ENCODE results near the gene JAML. TPM values are rescaled to one million over a fixed set of nuclear protein-coding genes. Genes with fewer than 3 reads are reported as not detected.

JAML gene
- total RNA-seq, 2 donors from 2014 or later: 2.3 to 8.5 TPM

GRCh38 chr11:118146554-118146953 is 78.3 kb downstream of the JAML start:
- WGBS: 88% methylated on average over 6 of the region's 6 CpGs
- Histone ChIP-seq H3K27ac (no peak overlapping the region), H3K36me3 (no peaks in the 10 kb centered on the region), H3K27me3 (replicated peaks; ENCODE audit: insufficient read depth) (no peaks in the 10 kb centered on the region), H3K4me3 (no peak overlapping the region), H3K4me1 (replicated peaks) (no peaks in the 10 kb centered on the region), H3K9me3 (no peaks in the 10 kb centered on the region)
- intact Hi-C loops (cut with DNase I): loop anchor here (5.0 kb wide), 1 partner anchor 206 kb away; no protein-coding TSS in a partner anchor
- TF ChIP-seq POLR2A (IDR thresholded peaks at IDR 0.05): no peak
- TF ChIP-seq POLR2AphosphoS5 (IDR thresholded peaks at IDR 0.05): no peak
- TF ChIP-seq, protein P1, sequence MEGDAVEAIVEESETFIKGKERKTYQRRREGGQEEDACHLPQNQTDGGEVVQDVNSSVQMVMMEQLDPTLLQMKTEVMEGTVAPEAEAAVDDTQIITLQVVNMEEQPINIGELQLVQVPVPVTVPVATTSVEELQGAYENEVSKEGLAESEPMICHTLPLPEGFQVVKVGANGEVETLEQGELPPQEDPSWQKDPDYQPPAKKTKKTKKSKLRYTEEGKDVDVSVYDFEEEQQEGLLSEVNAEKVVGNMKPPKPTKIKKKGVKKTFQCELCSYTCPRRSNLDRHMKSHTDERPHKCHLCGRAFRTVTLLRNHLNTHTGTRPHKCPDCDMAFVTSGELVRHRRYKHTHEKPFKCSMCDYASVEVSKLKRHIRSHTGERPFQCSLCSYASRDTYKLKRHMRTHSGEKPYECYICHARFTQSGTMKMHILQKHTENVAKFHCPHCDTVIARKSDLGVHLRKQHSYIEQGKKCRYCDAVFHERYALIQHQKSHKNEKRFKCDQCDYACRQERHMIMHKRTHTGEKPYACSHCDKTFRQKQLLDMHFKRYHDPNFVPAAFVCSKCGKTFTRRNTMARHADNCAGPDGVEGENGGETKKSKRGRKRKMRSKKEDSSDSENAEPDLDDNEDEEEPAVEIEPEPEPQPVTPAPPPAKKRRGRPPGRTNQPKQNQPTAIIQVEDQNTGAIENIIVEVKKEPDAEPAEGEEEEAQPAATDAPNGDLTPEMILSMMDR (IDR thresholded peaks at IDR 0.05): no peak
- no peak for DNase-seq (ENCODE audit: low spot score)

DNA sequence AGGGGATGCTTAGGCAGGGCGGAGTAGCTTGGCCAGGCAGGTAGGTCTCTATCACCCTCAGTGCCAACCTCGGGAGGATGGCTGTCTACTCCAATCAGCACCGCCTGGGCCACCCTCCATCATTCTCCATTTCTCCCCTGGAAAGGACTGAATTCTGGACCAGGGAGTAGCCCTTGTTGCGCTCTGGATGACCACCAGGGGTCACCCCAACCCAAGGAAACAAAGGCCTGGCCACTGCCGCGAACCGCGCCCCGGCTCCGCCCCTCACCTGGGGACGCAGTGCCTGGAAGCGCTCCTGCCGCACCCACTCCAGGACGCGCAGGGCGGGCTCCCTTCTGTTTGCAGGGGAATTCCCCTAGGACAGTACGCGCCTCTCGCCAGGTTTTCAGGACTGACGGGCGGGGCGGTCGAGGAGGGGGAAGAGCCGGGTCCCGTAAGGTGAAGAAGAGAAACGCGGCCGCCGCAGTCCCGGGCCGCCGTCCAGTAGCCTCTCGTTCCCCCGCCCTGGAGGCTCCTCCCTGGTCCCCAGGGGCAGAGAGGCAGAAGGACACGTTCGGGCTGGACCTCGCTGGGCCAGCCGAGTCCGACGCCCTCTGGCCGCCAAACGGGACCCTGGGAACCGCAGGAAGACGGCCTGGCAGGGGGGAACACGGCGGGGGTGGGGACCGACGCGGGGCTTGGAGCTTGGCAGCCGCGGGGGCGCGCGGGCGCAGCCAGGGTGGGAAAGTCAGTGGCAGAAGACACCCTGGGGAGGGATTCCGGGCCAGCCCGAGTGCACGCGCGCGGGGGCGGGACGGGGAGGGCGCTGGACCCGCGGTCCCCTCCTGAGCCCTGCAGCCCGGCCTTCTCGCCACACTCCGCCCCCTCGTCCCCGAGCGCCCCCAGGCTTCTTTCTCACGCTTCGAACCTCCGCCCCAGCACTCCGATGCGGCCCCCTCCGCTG is 79.3 kb downstream of the JAML start:
- Histone ChIP-seq H3K4me1 (replicated peaks) (no peaks in the 10 kb centered on the region), H3K4me3 (peak overlapping the region; percentile 46 to 48), H3K27ac (peak overlapping the region; percentile 16 to 68), H3K9me3 (no peaks in the 10 kb centered on the region), H3K27me3 (replicated peaks; ENCODE audit: insufficient read depth) (no peaks in the 10 kb centered on the region), H3K36me3 (no peaks in the 10 kb centered on the region)
- TF ChIP-seq POLR2A (IDR thresholded peaks at IDR 0.05) (peak; percentile 30), POLR2AphosphoS5 (IDR thresholded peaks at IDR 0.05) (peak; percentile 90)
- TF ChIP-seq, protein P1 (IDR thresholded peaks at IDR 0.05): peak; percentile 81 to 98 (median 94)
- intact Hi-C loops (cut with DNase I): loop anchor here (1.0 to 5.0 kb wide), 2 partner anchors 26 to 207 kb away; no protein-coding TSS in a partner anchor
- WGBS: 1% methylated on average over 68 of the region's 78 CpGs
- peak; percentile 94 for DNase-seq (ENCODE audit: low spot score)

GRCh38 chr11:118144301-118145268 is 80.2 kb downstream of the JAML start:
- no peak for DNase-seq (ENCODE audit: low spot score)
- H3K27me3 ChIP-seq (replicated peaks; ENCODE audit: insufficient read depth): no peaks in the 10 kb centered on the region
- no peaks in the 10 kb centered on the region for H3K36me3 ChIP-seq
- H3K4me1 ChIP-seq (replicated peaks): no peaks in the 10 kb centered on the region
- no peak overlapping the region for H3K4me3 ChIP-seq
- intact Hi-C loops (cut with DNase I): loop anchor here (1.0 to 5.0 kb wide), 2 partner anchors 27 to 208 kb away; no protein-coding TSS in a partner anchor
- H3K9me3 ChIP-seq: no peaks in the 10 kb centered on the region
- TF ChIP-seq POLR2A (IDR thresholded peaks at IDR 0.05) (no peak), POLR2AphosphoS5 (IDR thresholded peaks at IDR 0.05) (no peak)
- TF ChIP-seq, protein P1 (IDR thresholded peaks at IDR 0.05): no peak
- WGBS: 53% methylated on average over 20 of the region's 20 CpGs
- H3K27ac ChIP-seq: no peak overlapping the region

Small RNA genes lying within 50 kb of the gene (small RNA-seq; reads per million reads assigned to genes)
- 0 reads per million in 2 donors for gene HSPE1P18

Other genes starting within 250 kb of the JAML start
- 10 to 100 TPM in 1 of 2 donors, 1 to 10 TPM in 1; 4.5 to 10.7 TPM for gene IL10RA, start 238.6 kb downstream of the JAML start, total RNA-seq
- gene TMPRSS4, start 147.9 kb downstream of the JAML start, total RNA-seq: 1 to 10 TPM; 1.5 to 6.4 TPM
- gene SMIM35, start 138.0 kb downstream of the JAML start, total RNA-seq: under 1 TPM in 1 of 2 donors, not detected in 1; 0.09 TPM
- 1 to 10 TPM; 3.0 to 5.6 TPM for gene SCN4B, start 72.2 kb downstream of the JAML start, total RNA-seq
- 1 to 10 TPM in 1 of 2 donors, under 1 TPM in 1; 0.68 to 1.1 TPM for gene SCN2B, start 48.4 kb downstream of the JAML start, total RNA-seq
- gene MPZL3, start 27.4 kb upstream of the JAML start, total RNA-seq: 10 to 100 TPM in 1 of 2 donors, 1 to 10 TPM in 1; 6.2 to 13.0 TPM
- gene MPZL2, start 39.3 kb upstream of the JAML start, total RNA-seq: 100 to 1,000 TPM in 1 of 2 donors, 10 to 100 TPM in 1; 73.7 to 103 TPM
- gene CD3E, start 79.7 kb upstream of the JAML start, total RNA-seq: 1 to 10 TPM; 2.8 to 4.6 TPM
- gene CD3D, start 117.7 kb upstream of the JAML start, total RNA-seq: 1 to 10 TPM in 1 of 2 donors, under 1 TPM in 1; 0.55 to 4.4 TPM
- 1 to 10 TPM; 1.2 to 1.7 TPM for gene CD3G, start 119.3 kb upstream of the JAML start, total RNA-seq
- gene UBE4A, start 134.6 kb upstream of the JAML start, total RNA-seq: 10 to 100 TPM; 50.2 to 57.9 TPM
- gene ATP5MG, start 176.6 kb upstream of the JAML start, total RNA-seq: 10 to 100 TPM; 32.9 to 66.4 TPM
- 10 to 100 TPM; 82.6 to 89.0 TPM for gene KMT2A, start 211.5 kb upstream of the JAML start, total RNA-seq